ENCODE measurements around the gene LRRC38.
"Not testable (repeated sequence)": the region's sequence is repeated elsewhere in the genome, so short reads cannot be mapped to it uniquely, and the experiment has no call there.

LRRC38 gene

GRCh38 chr1:13462682-13463081 lies 51.1 kb downstream of the LRRC38 start:
- peak; percentile 7 for DNase-seq

DNA sequence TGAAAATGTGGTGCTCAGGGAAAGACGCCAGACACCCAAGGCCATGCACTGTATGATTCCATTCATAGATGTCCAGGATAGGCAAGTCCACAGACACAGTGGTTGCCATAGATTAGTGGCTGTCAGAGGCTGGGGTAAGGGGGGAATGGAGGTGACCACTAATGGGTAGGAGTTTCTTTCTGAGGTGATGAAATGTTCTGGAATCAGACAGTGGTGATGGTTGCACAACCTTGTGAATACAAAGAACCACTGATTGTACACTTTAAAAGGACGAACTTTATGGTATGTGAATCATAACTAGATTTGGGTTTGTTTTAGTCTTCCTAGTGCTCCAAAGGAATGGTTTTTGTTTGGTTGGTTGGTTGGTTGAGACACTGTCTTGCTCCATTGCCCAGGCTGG lies 51.8 kb downstream of the LRRC38 start:
- DNase-seq = no peak

DNA sequence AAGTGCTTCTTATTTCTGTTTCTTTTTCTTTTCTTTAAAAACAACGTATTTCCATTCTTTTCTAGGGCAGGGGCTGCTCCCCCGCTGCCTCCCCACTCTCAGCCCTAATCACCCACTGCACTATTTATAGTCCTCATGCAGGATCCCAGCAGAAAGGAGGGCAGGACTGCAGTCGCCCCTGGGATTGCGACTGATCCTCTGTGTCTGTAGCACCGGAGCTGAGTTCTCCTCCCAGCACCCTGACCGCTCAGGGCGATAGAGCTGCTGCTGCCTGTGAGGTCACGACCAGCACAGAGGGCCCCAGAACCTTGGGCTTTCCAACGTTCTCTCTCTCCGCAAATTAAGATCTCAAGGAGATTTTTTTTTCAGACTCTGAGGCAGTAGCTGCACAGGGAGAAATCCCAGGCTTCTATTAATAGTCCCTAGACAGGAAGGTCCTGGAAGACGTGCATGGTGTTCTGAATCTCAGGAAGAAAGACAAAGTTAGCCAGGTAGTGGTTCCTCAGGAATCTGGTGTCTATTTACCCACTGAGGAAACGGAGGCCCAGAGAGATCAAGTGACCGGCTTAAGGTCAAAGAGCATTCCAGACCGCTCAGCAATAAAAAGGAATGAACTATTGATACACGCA lies 56.8 kb downstream of the LRRC38 start:
- no peak for DNase-seq

DNA sequence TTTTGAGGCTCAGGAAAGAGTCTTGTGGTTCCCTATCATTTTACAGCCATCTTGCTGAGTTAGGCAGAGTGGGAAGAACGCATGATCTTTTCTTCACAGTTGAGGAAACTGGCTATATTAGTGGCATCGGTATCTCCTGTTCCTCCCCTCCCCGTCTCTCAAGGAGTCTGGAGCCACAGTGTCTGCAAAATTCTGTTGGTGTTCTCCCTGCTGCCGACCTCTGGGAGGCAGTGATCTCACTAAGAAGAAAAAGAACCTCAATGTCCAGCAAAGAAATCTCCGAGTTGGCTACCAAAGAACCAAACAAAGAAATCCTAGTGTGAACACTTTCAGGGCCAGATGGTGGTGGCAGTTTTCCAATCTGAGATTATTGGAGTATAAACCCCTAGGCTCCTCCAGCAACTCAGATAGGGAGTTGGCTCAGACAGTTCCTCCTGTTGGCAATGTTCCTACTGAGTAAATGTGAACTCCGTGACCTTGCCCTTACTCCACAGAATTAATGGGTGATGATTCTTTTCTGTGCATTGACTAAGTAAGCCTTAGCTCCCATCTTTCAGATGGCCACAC lies 62.3 kb downstream of the LRRC38 start:
- DNase-seq = no peak

GRCh38 chr1:13450204-13450603 lies 63.6 kb downstream of the LRRC38 start:
- no peak for DNase-seq

- DNase-seq = no peak
Observed at GRCh38 chr1:13443335-13443979, 70.3 kb downstream of the LRRC38 start.

DNA sequence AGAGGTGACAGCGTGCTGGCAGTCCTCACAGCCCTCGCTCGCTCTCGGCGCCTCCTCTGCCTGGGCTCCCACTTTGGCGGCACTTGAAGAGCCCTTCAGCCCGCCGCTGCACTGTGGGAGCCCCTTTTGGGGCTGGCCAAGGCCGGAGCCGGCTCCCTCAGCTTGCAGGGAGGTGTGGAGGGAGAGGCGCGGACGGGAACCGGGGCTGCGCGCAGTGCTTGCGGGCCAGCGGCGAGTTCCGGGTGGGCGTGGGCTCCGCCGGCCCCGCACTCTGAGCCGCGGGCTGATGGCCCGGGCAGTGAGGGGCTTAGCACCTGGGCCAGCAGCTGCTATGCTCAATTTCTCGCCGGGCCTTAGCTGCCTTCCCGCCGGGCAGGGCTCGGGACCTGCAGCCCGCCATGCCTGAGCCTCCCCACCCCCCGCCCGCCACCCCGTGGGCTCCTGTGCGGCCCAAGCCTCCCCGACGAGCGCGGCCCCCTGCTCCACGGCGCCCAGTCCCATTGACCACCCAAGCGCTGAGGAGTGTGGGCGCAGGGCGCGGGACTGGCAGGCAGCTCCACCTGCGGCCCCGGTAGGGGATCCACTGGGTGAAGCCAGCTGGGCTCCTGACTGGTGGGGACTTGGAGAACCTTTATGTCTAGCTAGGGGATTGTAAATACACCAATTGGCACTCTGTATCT lies 74.6 kb downstream of the LRRC38 start:
- not testable (repeated sequence) for DNase-seq

GRCh38 chr1:13435458-13435857 lies 78.3 kb downstream of the LRRC38 start:
- peak; percentile 2 for DNase-seq

- DNase-seq = not testable (repeated sequence)
Observed at GRCh38 chr1:13433694-13434358, 80.0 kb downstream of the LRRC38 start.

DNA sequence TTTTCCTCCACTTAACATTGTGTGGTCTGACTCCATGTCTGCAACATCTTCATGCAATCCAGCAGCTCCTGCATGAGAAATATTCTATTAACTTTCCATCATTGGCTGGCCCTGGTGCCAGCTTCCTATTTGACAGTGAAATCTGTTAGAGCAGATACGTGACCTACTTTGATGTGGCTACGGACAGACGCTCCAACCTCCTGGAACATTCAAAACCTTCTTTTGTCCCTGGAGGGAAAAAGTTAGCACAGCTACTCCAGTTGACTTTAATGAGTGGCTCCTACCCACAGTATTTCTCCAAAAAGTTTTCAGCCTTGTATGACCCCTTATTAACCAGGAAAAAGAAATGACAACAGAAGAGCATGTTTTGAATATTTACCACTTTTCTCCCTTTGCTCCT lies 81.6 kb downstream of the LRRC38 start:
- no peak for DNase-seq

DNA sequence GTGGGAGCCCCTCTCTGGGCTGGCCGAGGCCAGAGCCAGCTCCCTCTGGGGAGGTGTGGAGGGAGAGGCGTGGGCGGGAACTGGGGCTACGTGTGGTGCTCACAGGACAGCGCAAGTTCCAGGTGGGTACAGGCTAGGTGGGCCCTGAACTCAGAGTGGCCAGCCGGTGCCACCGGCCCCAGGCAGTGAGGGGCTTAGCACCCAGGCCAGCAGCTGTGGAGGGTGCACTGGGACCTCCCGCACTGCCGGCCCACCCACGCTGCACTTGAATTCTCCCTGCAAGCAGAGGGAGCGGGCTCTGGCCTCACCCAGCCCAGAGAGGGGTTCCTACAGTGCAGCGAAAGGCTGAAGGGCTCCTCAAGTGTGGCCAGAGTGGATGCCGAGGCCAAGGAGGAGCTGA lies 83.3 kb downstream of the LRRC38 start:
- no peak for DNase-seq
